ENCODE data around the gene RIIAD1.

Gene RIIAD1

GRCh38 chr1:151684128-151684527 is 37.2 kb upstream of the RIIAD1 start:
- TF ChIP-seq FOXM1 (IDR thresholded peaks at IDR 0.05; ENCODE audit: borderline replicate concordance) (no peak), BHLHE40 (IDR thresholded peaks at IDR 0.05; ENCODE audit: borderline replicate concordance) (no peak), SUZ12 (IDR thresholded peaks at IDR 0.05) (no peak), SP1 (IDR thresholded peaks at IDR 0.05) (no peak), L3MBTL2 (conservative IDR thresholded peaks at IDR 0.05) (no peak), FOXK2 (IDR thresholded peaks at IDR 0.05) (no peak), HDGF (IDR thresholded peaks at IDR 0.05; ENCODE audit: borderline replicate concordance) (no peak), NFRKB (IDR thresholded peaks at IDR 0.05) (no peak), FOXA1 (IDR thresholded peaks at IDR 0.05) (no peak), ZNF384 (IDR thresholded peaks at IDR 0.05) (no peak)
- POLR2A ChIA-PET, result no interaction called here
- DNase-seq (ENCODE audit: extremely low spot score), result no peak
- CTCF ChIA-PET, result interaction anchor here (1.4 kb wide), 1 partner anchor 8 kb away, joined by 7 read pairs; no protein-coding TSS in a partner anchor

DNA sequence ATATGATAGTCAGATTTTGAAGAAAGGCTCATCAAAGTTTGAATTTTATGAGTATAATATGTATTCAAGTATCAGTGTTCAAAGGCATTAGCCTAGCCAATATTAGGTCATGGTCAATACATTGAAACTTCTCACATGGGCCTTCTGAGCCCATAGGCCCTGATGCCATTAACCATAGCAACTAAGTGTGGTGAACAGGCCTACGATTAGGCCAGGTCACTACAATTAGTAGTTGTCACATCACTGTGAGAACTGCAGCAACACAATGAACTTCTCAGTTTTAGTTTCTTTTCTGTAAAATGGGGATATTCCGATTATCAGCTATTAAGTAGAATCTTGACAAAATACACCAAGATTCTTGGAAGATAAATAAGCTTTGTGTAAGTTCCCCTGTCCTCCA is 34.8 kb upstream of the RIIAD1 start:
- TF ChIP-seq L3MBTL2 (conservative IDR thresholded peaks at IDR 0.05) (no peak), FOXA1 (IDR thresholded peaks at IDR 0.05) (no peak), CTBP1 (IDR thresholded peaks at IDR 0.05; ENCODE audit: borderline replicate concordance) (no peak), SUZ12 (IDR thresholded peaks at IDR 0.05) (no peak), FOXK2 (IDR thresholded peaks at IDR 0.05) (no peak), PKNOX1 (IDR thresholded peaks at IDR 0.05) (no peak)
- no peak for DNase-seq (ENCODE audit: extremely low spot score)
- CTCF ChIA-PET, result no interaction called here
- POLR2A ChIA-PET, result no interaction called here

DNA sequence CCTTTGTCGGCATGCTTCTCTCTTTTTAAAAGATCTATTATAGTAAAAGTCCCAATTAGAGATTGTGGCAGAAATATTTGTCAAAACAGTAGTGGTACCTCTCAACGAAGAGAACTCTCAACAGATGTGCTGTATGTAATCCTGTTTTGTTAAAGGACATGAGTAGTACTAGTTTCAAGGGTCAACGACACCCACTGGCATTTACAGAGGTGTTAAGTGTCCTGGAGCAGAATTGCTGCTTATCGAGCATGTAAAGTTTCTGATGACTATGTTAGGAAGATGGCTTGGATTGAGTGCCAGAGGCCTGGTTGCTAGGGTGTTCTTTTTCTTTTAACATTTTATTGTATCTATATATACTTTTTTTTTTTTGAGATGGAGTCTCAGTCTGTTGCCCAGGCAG is 31.8 kb upstream of the RIIAD1 start:
- DNase-seq (ENCODE audit: extremely low spot score), result no peak
- POLR2A ChIA-PET, result no interaction called here
- TF ChIP-seq FOXM1 (IDR thresholded peaks at IDR 0.05; ENCODE audit: borderline replicate concordance), result no peak
- no peak for TF ChIP-seq CTBP1 (IDR thresholded peaks at IDR 0.05; ENCODE audit: borderline replicate concordance)
- TF ChIP-seq HDGF (IDR thresholded peaks at IDR 0.05; ENCODE audit: borderline replicate concordance), result no peak
- no peak for TF ChIP-seq NFRKB (IDR thresholded peaks at IDR 0.05)
- no peak for TF ChIP-seq TARDBP (IDR thresholded peaks at IDR 0.05)
- no peak for TF ChIP-seq ARNT (IDR thresholded peaks at IDR 0.05)
- CTCF ChIA-PET, result interaction anchor here (0.9 kb wide), 1 partner anchor 27 kb away, joined by 5 read pairs; no protein-coding TSS in a partner anchor

GRCh38 chr1:151692226-151692625 is 29.1 kb upstream of the RIIAD1 start:
- DNase-seq (ENCODE audit: extremely low spot score), result no peak
- ChIA-PET POLR2A (no interaction called here), CTCF (interaction anchor here (1.4 to 1.7 kb wide), 2 partner anchors 8 to 43 kb away, joined by 6 to 7 read pairs; no protein-coding TSS in a partner anchor)

DNA sequence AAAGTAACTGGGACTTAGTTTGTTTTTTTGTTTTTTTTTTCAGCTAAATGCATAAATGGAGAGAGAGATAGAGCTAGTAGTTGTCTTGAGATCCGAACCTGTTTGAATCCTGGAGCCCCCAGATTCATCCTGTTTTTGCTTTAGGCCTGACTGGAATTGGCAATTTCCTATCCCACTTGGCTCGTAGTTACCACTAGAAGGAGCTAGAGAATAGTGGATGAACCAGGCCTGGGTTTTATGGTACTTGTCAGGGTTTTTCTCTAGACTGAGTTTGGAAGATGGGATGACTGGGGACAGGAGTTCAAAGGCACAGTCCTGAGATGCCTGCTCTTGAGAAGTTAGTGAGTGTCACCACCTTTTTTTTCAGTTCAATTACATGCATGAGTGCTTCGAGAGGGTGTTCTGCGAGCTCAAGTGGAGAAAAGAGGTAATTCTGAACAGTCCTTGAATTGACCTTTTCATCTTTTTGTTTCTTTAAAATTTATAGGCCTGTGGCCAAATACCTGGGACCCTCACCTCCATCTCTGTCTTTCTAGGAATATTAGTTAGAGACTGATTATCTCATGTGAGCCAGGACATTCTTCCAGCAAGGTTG is 28.2 kb upstream of the RIIAD1 start:
- DNase-seq (ENCODE audit: extremely low spot score), result peak; percentile 64
- ChIA-PET CTCF (interaction anchor here (0.6 to 1.7 kb wide), 6 partner anchors 9 to 141 kb away, joined by 3 to 7 read pairs (median 4); no protein-coding TSS in a partner anchor), POLR2A (no interaction called here)
- no peak for TF ChIP-seq NFRKB (IDR thresholded peaks at IDR 0.05)
- TF ChIP-seq SUZ12 (IDR thresholded peaks at IDR 0.05), result no peak
- no peak for TF ChIP-seq FOXM1 (IDR thresholded peaks at IDR 0.05; ENCODE audit: borderline replicate concordance)
- no peak for TF ChIP-seq PKNOX1 (IDR thresholded peaks at IDR 0.05)
- TF ChIP-seq TARDBP (IDR thresholded peaks at IDR 0.05), result no peak
- TF ChIP-seq ZNF384 (IDR thresholded peaks at IDR 0.05), result no peak
- TF ChIP-seq L3MBTL2 (conservative IDR thresholded peaks at IDR 0.05), result no peak
- TF ChIP-seq CTBP1 (IDR thresholded peaks at IDR 0.05; ENCODE audit: borderline replicate concordance), result no peak
- no peak for TF ChIP-seq ELF4 (IDR thresholded peaks at IDR 0.05)
- TF ChIP-seq ARNT (IDR thresholded peaks at IDR 0.05), result no peak
- TF ChIP-seq FOXA1 (IDR thresholded peaks at IDR 0.05), result no peak
- no peak for TF ChIP-seq FOXK2 (IDR thresholded peaks at IDR 0.05)
- TF ChIP-seq SP1 (IDR thresholded peaks at IDR 0.05), result no peak
- no peak for TF ChIP-seq BHLHE40 (IDR thresholded peaks at IDR 0.05; ENCODE audit: borderline replicate concordance)
- TF ChIP-seq LEF1 (IDR thresholded peaks at IDR 0.05; ENCODE audit: borderline replicate concordance), result no peak
- no peak for TF ChIP-seq HDGF (IDR thresholded peaks at IDR 0.05; ENCODE audit: borderline replicate concordance)

More at GRCh38 chr1:151692226-151692625, 29.1 kb upstream of the RIIAD1 start:
- TF ChIP-seq PKNOX1 (IDR thresholded peaks at IDR 0.05) (no peak), HDGF (IDR thresholded peaks at IDR 0.05; ENCODE audit: borderline replicate concordance) (no peak), L3MBTL2 (conservative IDR thresholded peaks at IDR 0.05) (no peak), NFRKB (IDR thresholded peaks at IDR 0.05) (no peak), SUZ12 (IDR thresholded peaks at IDR 0.05) (no peak), SP1 (IDR thresholded peaks at IDR 0.05) (no peak)

DNA sequence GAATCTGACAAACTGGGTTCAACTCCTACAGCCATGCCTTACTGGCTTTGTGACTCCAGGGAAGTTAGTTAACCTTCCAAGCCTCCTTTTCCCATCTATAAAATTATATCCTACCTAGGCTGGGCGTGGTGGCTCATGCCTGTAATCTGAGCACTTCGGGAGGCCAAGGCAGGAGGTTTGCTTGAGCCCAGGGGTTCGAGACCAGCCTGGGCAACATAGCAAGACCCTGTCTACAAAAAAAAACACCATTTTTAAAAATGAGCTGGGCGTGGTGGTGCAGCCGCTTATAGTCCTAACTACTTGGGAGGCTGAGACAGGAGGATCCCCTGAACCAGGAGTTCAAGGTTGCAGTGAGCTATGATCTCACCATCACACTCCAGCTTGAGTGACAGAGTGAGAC is 19.8 kb upstream of the RIIAD1 start:
- ChIA-PET POLR2A (no interaction called here), CTCF (no interaction called here)
- no peak for TF ChIP-seq HDGF (IDR thresholded peaks at IDR 0.05; ENCODE audit: borderline replicate concordance)
- TF ChIP-seq LEF1 (IDR thresholded peaks at IDR 0.05; ENCODE audit: borderline replicate concordance), result no peak
- TF ChIP-seq L3MBTL2 (conservative IDR thresholded peaks at IDR 0.05), result no peak
- no peak for TF ChIP-seq BHLHE40 (IDR thresholded peaks at IDR 0.05; ENCODE audit: borderline replicate concordance)
- TF ChIP-seq ARNT (IDR thresholded peaks at IDR 0.05), result no peak
- DNase-seq (ENCODE audit: extremely low spot score), result no peak

GRCh38 chr1:151702936-151703335 is 18.4 kb upstream of the RIIAD1 start:
- TF ChIP-seq TARDBP (IDR thresholded peaks at IDR 0.05), result no peak
- TF ChIP-seq ARNT (IDR thresholded peaks at IDR 0.05), result no peak
- no peak for TF ChIP-seq L3MBTL2 (conservative IDR thresholded peaks at IDR 0.05)
- no peak for TF ChIP-seq BHLHE40 (IDR thresholded peaks at IDR 0.05; ENCODE audit: borderline replicate concordance)
- no peak for TF ChIP-seq CTBP1 (IDR thresholded peaks at IDR 0.05; ENCODE audit: borderline replicate concordance)
- no peak for TF ChIP-seq ZNF384 (IDR thresholded peaks at IDR 0.05)
- no peak for TF ChIP-seq ELF4 (IDR thresholded peaks at IDR 0.05)
- TF ChIP-seq FOXM1 (IDR thresholded peaks at IDR 0.05; ENCODE audit: borderline replicate concordance), result no peak
- TF ChIP-seq HDGF (IDR thresholded peaks at IDR 0.05; ENCODE audit: borderline replicate concordance), result no peak
- no peak for TF ChIP-seq FOXA1 (IDR thresholded peaks at IDR 0.05)
- DNase-seq (ENCODE audit: extremely low spot score), result no peak
- ChIA-PET POLR2A (no interaction called here), CTCF (no interaction called here)

Measured in HEK293T (cell line).